SJCRH30 (cell line): ENCODE results near the gene ROCK2. TPM values are rescaled to one million over a fixed set of nuclear protein-coding genes. Genes with fewer than 3 reads are reported as not detected.

Experiments
- DNase-seq, 2 experiments: peaks; one replicate each; pipeline ENCODE4 v3.0.0-alpha.2; 2015 to 2020
- H3K27ac ChIP-seq: fragments of 250-450 bp; sonication (Bioruptor Pico); 2 replicates; pipeline ENCODE4 v1.5.1; 2020; ENCODE audit warnings: mild to moderate bottlenecking, moderate library complexity
- H3K27me3 ChIP-seq: fragments of 250-450 bp; sonication (Bioruptor Pico); 2 replicates; pipeline ENCODE4 v1.5.1; 2020; ENCODE audit warnings: mild to moderate bottlenecking, moderate library complexity
- H3K36me3 ChIP-seq: fragments of 250-450 bp; sonication (Bioruptor Pico); 2 replicates; pipeline ENCODE4 v1.5.1; 2020; ENCODE audit warnings: mild to moderate bottlenecking, moderate library complexity
- H3K4me1 ChIP-seq: fragments of 250-450 bp; sonication (Bioruptor Pico); 2 replicates; pipeline ENCODE4 v1.5.1; 2020; ENCODE audit warnings: mild to moderate bottlenecking, moderate library complexity
- H3K4me3 ChIP-seq: fragments of 250-450 bp; sonication (Bioruptor Pico); 2 replicates; pipeline ENCODE4 v1.5.1; 2020; ENCODE audit warnings: mild to moderate bottlenecking, moderate library complexity
- H3K9me3 ChIP-seq: fragments of 250-450 bp; sonication (Bioruptor Pico); replicated peaks from 2 replicates; pipeline ENCODE4 v1.5.1; 2020; ENCODE audit warnings: mild to moderate bottlenecking, moderate library complexity
- total RNA-seq: library from RNA; depleted of rRNA; stranded (reverse); fragments of >200 nt; shearing (Covaris generic); gene quantifications from 2 replicates; pipeline ENCODE4 v1.2.3, GENCODE V29; 2014; rRNA removed

Gene ROCK2
- total RNA-seq = 50.5 and 61.2 TPM in 2 replicates

- peak within 1 kb of the TSS; percentile 98 for H3K27ac ChIP-seq
- peaks cover 5% of the 10 kb centered on the region; the same call in 1 of the 2 replicates for H3K4me1 ChIP-seq
- no peaks in the 10 kb centered on the region for H3K9me3 ChIP-seq
- no peaks in the 10 kb centered on the region for H3K36me3 ChIP-seq
- DNase-seq = peak; percentile 93
- H3K27me3 ChIP-seq = 0 out of 2 replicates have a peak, but pooled peaks cover 3% of the 10 kb centered on the region
- H3K4me3 ChIP-seq = peak within 1 kb of the TSS; percentile 95
Observed at GRCh38 chr2:11344342-11344955, at the start of gene ROCK2. TSS of gene ROCK2 (minus strand) at chr2:11344636. CDS start at chr2:11344136, 500 bp downstream.

GRCh38 chr2:11393711-11394236, 49.3 kb upstream of the ROCK2 start:
- Histone ChIP-seq H3K27me3 (no peaks in the 10 kb centered on the region; the same call in 1 of the 2 replicates), H3K9me3 (no peaks in the 10 kb centered on the region), H3K4me3 (no peak overlapping the region), H3K27ac (no peak overlapping the region), H3K36me3 (no peaks in the 10 kb centered on the region), H3K4me1 (peaks cover 6% of the 10 kb centered on the region; the same call in 1 of the 2 replicates)
- DNase-seq = no peak

- Histone ChIP-seq H3K27me3 (no peaks in the 10 kb centered on the region; the same call in 1 of the 2 replicates), H3K36me3 (no peaks in the 10 kb centered on the region), H3K27ac (no peak overlapping the region), H3K9me3 (no peaks in the 10 kb centered on the region), H3K4me3 (no peak overlapping the region), H3K4me1 (peaks cover 6% of the 10 kb centered on the region; the same call in 1 of the 2 replicates)
- no peak for DNase-seq
Observed at GRCh38 chr2:11391942-11392266, 47.5 kb upstream of the ROCK2 start.

GRCh38 chr2:11390399-11390658, 45.9 kb upstream of the ROCK2 start:
- peaks cover 6% of the 10 kb centered on the region; the same call in 1 of the 2 replicates for H3K4me1 ChIP-seq
- no peaks in the 10 kb centered on the region for H3K27me3 ChIP-seq
- no peak overlapping the region for H3K4me3 ChIP-seq
- H3K27ac ChIP-seq = no peak overlapping the region
- DNase-seq = no peak
- no peaks in the 10 kb centered on the region for H3K9me3 ChIP-seq
- H3K36me3 ChIP-seq = no peaks in the 10 kb centered on the region

- peak; percentile 53 to 69 for DNase-seq
- Histone ChIP-seq H3K27ac (no peak overlapping the region), H3K9me3 (no peaks in the 10 kb centered on the region), H3K27me3 (no peaks in the 10 kb centered on the region), H3K4me3 (no peak overlapping the region), H3K36me3 (no peaks in the 10 kb centered on the region), H3K4me1 (peaks cover 6% of the 10 kb centered on the region; the same call in 1 of the 2 replicates)
Observed at GRCh38 chr2:11389551-11390398, 45.3 kb upstream of the ROCK2 start.

GRCh38 chr2:11389052-11389420, 44.6 kb upstream of the ROCK2 start:
- Histone ChIP-seq H3K27me3 (no peaks in the 10 kb centered on the region), H3K27ac (no peak overlapping the region), H3K36me3 (no peaks in the 10 kb centered on the region), H3K9me3 (no peaks in the 10 kb centered on the region), H3K4me3 (no peak overlapping the region), H3K4me1 (peaks cover 6% of the 10 kb centered on the region; the same call in 1 of the 2 replicates)
- DNase-seq = no peak

- no peaks in the 10 kb centered on the region for H3K36me3 ChIP-seq
- peaks cover 6% of the 10 kb centered on the region; the same call in 1 of the 2 replicates for H3K4me1 ChIP-seq
- DNase-seq = no peak
- H3K27ac ChIP-seq = no peak overlapping the region
- no peaks in the 10 kb centered on the region for H3K9me3 ChIP-seq
- H3K4me3 ChIP-seq = no peak overlapping the region
- H3K27me3 ChIP-seq = no peaks in the 10 kb centered on the region
Observed at GRCh38 chr2:11388262-11389051, 44.0 kb upstream of the ROCK2 start.

GRCh38 chr2:11387843-11388242, 43.4 kb upstream of the ROCK2 start:
- no peak for DNase-seq
- Histone ChIP-seq H3K9me3 (no peaks in the 10 kb centered on the region), H3K4me1 (peaks cover 6% of the 10 kb centered on the region; the same call in 1 of the 2 replicates), H3K36me3 (no peaks in the 10 kb centered on the region), H3K27me3 (no peaks in the 10 kb centered on the region), H3K27ac (no peak overlapping the region), H3K4me3 (no peak overlapping the region)

- DNase-seq = no peak
- Histone ChIP-seq H3K4me3 (no peak overlapping the region), H3K36me3 (no peaks in the 10 kb centered on the region), H3K9me3 (no peaks in the 10 kb centered on the region), H3K27me3 (no peaks in the 10 kb centered on the region), H3K4me1 (peaks cover 6% of the 10 kb centered on the region; the same call in 1 of the 2 replicates), H3K27ac (no peak overlapping the region)
Observed at GRCh38 chr2:11387100-11387390, 42.6 kb upstream of the ROCK2 start.

- no peaks in the 10 kb centered on the region for H3K9me3 ChIP-seq
- no peaks in the 10 kb centered on the region for H3K27me3 ChIP-seq
- no peaks in the 10 kb centered on the region for H3K36me3 ChIP-seq
- no peak for DNase-seq
- H3K27ac ChIP-seq = no peak overlapping the region
- H3K4me1 ChIP-seq = peaks cover 6% of the 10 kb centered on the region; the same call in 1 of the 2 replicates
- no peak overlapping the region for H3K4me3 ChIP-seq
Observed at GRCh38 chr2:11385847-11386246, 41.4 kb upstream of the ROCK2 start.

- no peak overlapping the region for H3K4me3 ChIP-seq
- no peaks in the 10 kb centered on the region for H3K27me3 ChIP-seq
- H3K27ac ChIP-seq = no peak overlapping the region
- H3K9me3 ChIP-seq = no peaks in the 10 kb centered on the region
- no peak for DNase-seq
- H3K36me3 ChIP-seq = no peaks in the 10 kb centered on the region
- H3K4me1 ChIP-seq = peaks cover 6% of the 10 kb centered on the region; the same call in 1 of the 2 replicates
Observed at GRCh38 chr2:11385216-11385615, 40.8 kb upstream of the ROCK2 start.

- DNase-seq = no peak
- Histone ChIP-seq H3K9me3 (no peaks in the 10 kb centered on the region), H3K4me3 (no peak overlapping the region), H3K27me3 (no peaks in the 10 kb centered on the region), H3K36me3 (no peaks in the 10 kb centered on the region), H3K27ac (no peak overlapping the region), H3K4me1 (peaks cover 5% of the 10 kb centered on the region; the same call in 1 of the 2 replicates)
Observed at GRCh38 chr2:11379558-11379957, 35.1 kb upstream of the ROCK2 start.

GRCh38 chr2:11377928-11378545, 33.6 kb upstream of the ROCK2 start:
- H3K36me3 ChIP-seq = no peaks in the 10 kb centered on the region
- H3K27me3 ChIP-seq = no peaks in the 10 kb centered on the region
- H3K9me3 ChIP-seq = no peaks in the 10 kb centered on the region
- no peak overlapping the region for H3K4me3 ChIP-seq
- H3K4me1 ChIP-seq = peaks cover 5% of the 10 kb centered on the region; the same call in 1 of the 2 replicates
- H3K27ac ChIP-seq = no peak overlapping the region
- DNase-seq = no peak

GRCh38 chr2:11376071-11376470, 31.6 kb upstream of the ROCK2 start:
- no peak for DNase-seq
- H3K9me3 ChIP-seq = no peaks in the 10 kb centered on the region
- peaks cover 5% of the 10 kb centered on the region; the same call in 1 of the 2 replicates for H3K4me1 ChIP-seq
- H3K36me3 ChIP-seq = no peaks in the 10 kb centered on the region
- no peak overlapping the region for H3K27ac ChIP-seq
- H3K4me3 ChIP-seq = no peak overlapping the region
- H3K27me3 ChIP-seq = no peaks in the 10 kb centered on the region
